22Rv1 (cell line): ENCODE results near the gene MTA1.

Experiments used
- CTCF ChIP-seq: fragments of 450-650 bp; IDR thresholded peaks from 2 replicates; pipeline ENCODE4 v1.5.1; 2017; ENCODE audit warnings: mild to moderate bottlenecking
- ZFX ChIP-seq: fragments of 450-650 bp; IDR thresholded peaks from 2 replicates; pipeline ENCODE4 v1.6.1; 2017; ENCODE audit warnings: antibody characterized with exemption, borderline replicate concordance

- TF ChIP-seq CTCF, result no peak
- TF ChIP-seq ZFX, result no peak
Measured at GRCh38 chr14:105507247-105507646, 87.6 kb downstream of the MTA1 start.
